Ishikawa (cell line): Measurements from ENCODE around the gene USP32.

ENCODE experiments used
- CEBPB ChIP-seq: IDR thresholded peaks from 2 replicates; pipeline ENCODE4 v1.6.1; 2012
- CREB1 ChIP-seq: IDR thresholded peaks from 2 replicates; pipeline ENCODE4 v1.6.1; 2012; ENCODE audit warnings: low read depth
- EGR1 ChIP-seq: IDR thresholded peaks from 2 replicates; pipeline ENCODE4 v1.6.1; 2012
- EP300 ChIP-seq: IDR thresholded peaks from 2 replicates; pipeline ENCODE4 v1.6.1; 2012; ENCODE audit warnings: borderline replicate concordance
- FOXM1 ChIP-seq: IDR thresholded peaks from 2 replicates; pipeline ENCODE4 v1.6.1; 2012; ENCODE audit warnings: low read depth, borderline replicate concordance
- MAX ChIP-seq: IDR thresholded peaks from 2 replicates; pipeline ENCODE4 v1.6.1; 2012
- NFIC ChIP-seq: IDR thresholded peaks from 2 replicates; pipeline ENCODE4 v1.6.1; 2012
- RAD21 ChIP-seq: IDR thresholded peaks from 2 replicates; pipeline ENCODE4 v1.6.1; 2012; ENCODE audit warnings: low read depth
- REST ChIP-seq: IDR thresholded peaks from 2 replicates; pipeline ENCODE4 v1.6.1; 2012; ENCODE audit warnings: low read depth, mild to moderate bottlenecking
- TAF1 ChIP-seq: IDR thresholded peaks from 2 replicates; pipeline ENCODE4 v1.6.1; 2012; ENCODE audit warnings: low read depth, mild to moderate bottlenecking
- TCF12 ChIP-seq: IDR thresholded peaks from 2 replicates; pipeline ENCODE4 v1.6.1; 2012; ENCODE audit warnings: low read depth
- TEAD4 ChIP-seq: IDR thresholded peaks from 2 replicates; pipeline ENCODE4 v1.6.1; 2012
- USF1 ChIP-seq: IDR thresholded peaks from 2 replicates; pipeline ENCODE4 v1.6.1; 2012
- YY1 ChIP-seq: IDR thresholded peaks from 2 replicates; pipeline ENCODE4 v1.6.1; 2012; ENCODE audit warnings: low read depth
- ZBTB7A ChIP-seq: IDR thresholded peaks from 2 replicates; pipeline ENCODE4 v1.6.1; 2012; ENCODE audit warnings: low read depth

The USP32 gene

GRCh38 chr17:60253048-60253447, 138.9 kb downstream of the USP32 start:
- TF ChIP-seq MAX = no peak
- TF ChIP-seq YY1 = no peak
- TF ChIP-seq CREB1 = no peak
- no peak for TF ChIP-seq EP300
- no peak for TF ChIP-seq ZBTB7A
- no peak for TF ChIP-seq EGR1
- TF ChIP-seq TEAD4 = no peak
- no peak for TF ChIP-seq RAD21
- TF ChIP-seq USF1 = no peak
- no peak for TF ChIP-seq REST
- TF ChIP-seq TCF12 = no peak

- TF ChIP-seq CREB1 = no peak
- TF ChIP-seq REST = no peak
- TF ChIP-seq USF1 = no peak
- no peak for TF ChIP-seq FOXM1
- no peak for TF ChIP-seq MAX
- TF ChIP-seq YY1 = no peak
- no peak for TF ChIP-seq NFIC
- TF ChIP-seq TCF12 = no peak
- no peak for TF ChIP-seq CEBPB
- no peak for TF ChIP-seq TAF1
- no peak for TF ChIP-seq TEAD4
- no peak for TF ChIP-seq EGR1
These were observed 139.5 kb downstream of the USP32 start for GRCh38 chr17:60252459-60252858.

GRCh38 chr17:60249290-60249826, 142.6 kb downstream of the USP32 start:
- TF ChIP-seq NFIC (no peak), EGR1 (no peak), USF1 (no peak), REST (no peak), EP300 (no peak), MAX (no peak), YY1 (no peak), TEAD4 (no peak), CREB1 (no peak), TAF1 (no peak), RAD21 (no peak), CEBPB (no peak), ZBTB7A (no peak), TCF12 (no peak), FOXM1 (no peak)

- no peak for TF ChIP-seq FOXM1
- TF ChIP-seq TEAD4 = no peak
- TF ChIP-seq CEBPB = no peak
- no peak for TF ChIP-seq TCF12
- TF ChIP-seq CREB1 = no peak
- no peak for TF ChIP-seq MAX
- no peak for TF ChIP-seq REST
- no peak for TF ChIP-seq TAF1
- TF ChIP-seq YY1 = no peak
- no peak for TF ChIP-seq USF1
- no peak for TF ChIP-seq EGR1
- no peak for TF ChIP-seq RAD21
- TF ChIP-seq ZBTB7A = no peak
- no peak for TF ChIP-seq EP300
- no peak for TF ChIP-seq NFIC
These were observed 143.2 kb downstream of the USP32 start for GRCh38 chr17:60248618-60249289.
